ENCODE measurements around the gene RALGAPA2.

RALGAPA2 gene

GRCh38 chr20:20683481-20684321, 28.7 kb downstream of the RALGAPA2 start:
- no peak for DNase-seq (ENCODE audit: low spot score)

- no peak for DNase-seq (ENCODE audit: low spot score)
These were observed 29.4 kb downstream of the RALGAPA2 start for GRCh38 chr20:20683020-20683419.

GRCh38 chr20:20680991-20681508, 31.4 kb downstream of the RALGAPA2 start:
- no peak for DNase-seq (ENCODE audit: low spot score)

- no peak for DNase-seq (ENCODE audit: low spot score)
These were observed 33.1 kb downstream of the RALGAPA2 start for GRCh38 chr20:20679316-20679715.

GRCh38 chr20:20677186-20677585, 35.3 kb downstream of the RALGAPA2 start:
- no peak for DNase-seq (ENCODE audit: low spot score)

- DNase-seq (ENCODE audit: low spot score) = no peak
These were observed 43.8 kb downstream of the RALGAPA2 start for GRCh38 chr20:20668639-20669038.

- no peak for DNase-seq (ENCODE audit: low spot score)
These were observed 46.1 kb downstream of the RALGAPA2 start for GRCh38 chr20:20666359-20666758.

- DNase-seq (ENCODE audit: low spot score) = no peak
These were observed 46.7 kb downstream of the RALGAPA2 start for GRCh38 chr20:20665606-20666332.

GRCh38 chr20:20664795-20665589, 47.5 kb downstream of the RALGAPA2 start:
- no peak for DNase-seq (ENCODE audit: low spot score)

GRCh38 chr20:20663841-20664240, 48.6 kb downstream of the RALGAPA2 start:
- no peak for DNase-seq (ENCODE audit: low spot score)

- DNase-seq (ENCODE audit: low spot score) = no peak
These were observed 53.5 kb downstream of the RALGAPA2 start for GRCh38 chr20:20658871-20659431.

GRCh38 chr20:20658123-20658522, 54.3 kb downstream of the RALGAPA2 start:
- DNase-seq (ENCODE audit: low spot score) = no peak

- DNase-seq (ENCODE audit: low spot score) = no peak
These were observed 55.4 kb downstream of the RALGAPA2 start for GRCh38 chr20:20657092-20657491.

- no peak for DNase-seq (ENCODE audit: low spot score)
These were observed 56.6 kb downstream of the RALGAPA2 start for GRCh38 chr20:20655883-20656282.

GRCh38 chr20:20649945-20650344, 62.5 kb downstream of the RALGAPA2 start:
- no peak for DNase-seq (ENCODE audit: low spot score)

GRCh38 chr20:20643927-20644326, 68.5 kb downstream of the RALGAPA2 start:
- no peak for DNase-seq (ENCODE audit: low spot score)

GRCh38 chr20:20641783-20642182, 70.7 kb downstream of the RALGAPA2 start:
- DNase-seq (ENCODE audit: low spot score) = no peak

- DNase-seq (ENCODE audit: low spot score) = no peak
These were observed 73.6 kb downstream of the RALGAPA2 start for GRCh38 chr20:20638878-20639277.

GRCh38 chr20:20637998-20638725, 74.3 kb downstream of the RALGAPA2 start:
- DNase-seq (ENCODE audit: low spot score) = no peak

GRCh38 chr20:20635006-20635405, 77.4 kb downstream of the RALGAPA2 start:
- no peak for DNase-seq (ENCODE audit: low spot score)

- DNase-seq (ENCODE audit: low spot score) = no peak
These were observed 79.8 kb downstream of the RALGAPA2 start for GRCh38 chr20:20632644-20633043.
